T-helper 1 cell treated with Interleukin-12 subunit alpha and Interleukin-12 subunit beta and Interleukin-4 antibody, amounts not matched to agents 30 ng/mL and 1 ng/mL, for 36 hours (primary cell): ENCODE measurements around the gene C2CD2L. TPM values are rescaled to one million over a fixed set of nuclear protein-coding genes. Genes with fewer than 3 reads are reported as not detected.

Source experiments
- intact Hi-C: fragments of 100-400 bp; cut with micrococcal nuclease; formaldehyde crosslinking; loops from one replicate; pipeline ENCODE4 v1.15.1; 2024
- total RNA-seq: library from RNA; stranded (reverse); gene quantifications from 2 replicates; pipeline ENCODE4 v1.2.3, GENCODE V29; 2022

The C2CD2L gene
- total RNA-seq, 1 donor from 2014 or later: 36.6 TPM

GRCh38 chr11:119092880-119093842 is 14.0 kb upstream of the C2CD2L start:
- intact Hi-C loops: no loop called here

GRCh38 chr11:119093942-119094815 is 13.0 kb upstream of the C2CD2L start:
- intact Hi-C loops: loop anchor here (1.0 to 2.0 kb wide), 2 partner anchors 8 to 223 kb away; partner anchors contain the start of gene MCAM

- intact Hi-C loops: loop anchor here (1.0 to 2.0 kb wide), 11 partner anchors 8 to 222 kb away; partner anchors contain the start of genes C2CD2L, HINFP, HYOU1 and MCAM
These were observed 12.4 kb upstream of the C2CD2L start for GRCh38 chr11:119094816-119095065.

- intact Hi-C loops: loop anchor here (1.0 to 2.0 kb wide), 10 partner anchors 10 to 222 kb away; partner anchors contain the start of genes C2CD2L, HINFP, HYOU1 and MCAM
These were observed 11.9 kb upstream of the C2CD2L start for GRCh38 chr11:119095066-119095880.

GRCh38 chr11:119099711-119100110 is 7.4 kb upstream of the C2CD2L start:
- intact Hi-C loops: loop anchor here (2.0 to 5.0 kb wide), 3 partner anchors 69 to 662 kb away; partner anchors contain the start of genes BCL9L, KMT2A and NLRX1

GRCh38 chr11:119100246-119100970 is 6.7 kb upstream of the C2CD2L start:
- intact Hi-C loops: loop anchor here (2.0 to 5.0 kb wide), 3 partner anchors 68 to 663 kb away; partner anchors contain the start of genes BCL9L, KMT2A and NLRX1

GRCh38 chr11:119100994-119101758 is 6.0 kb upstream of the C2CD2L start:
- intact Hi-C loops: loop anchor here (1.0 to 5.0 kb wide), 7 partner anchors 44 to 664 kb away; partner anchors contain the start of genes BCL9L, CENATAC, HYOU1 and KMT2A

GRCh38 chr11:119101759-119102423 is 5.3 kb upstream of the C2CD2L start, which contains the start of gene DPAGT1:
Gene DPAGT1, minus strand, starts transcription at chr11:119101853. Its CDS starts 198 bp downstream, at chr11:119101655.
- intact Hi-C loops: loop anchor here (1.0 to 5.0 kb wide), 12 partner anchors 8 to 665 kb away; partner anchors contain the start of genes BCL9L, CENATAC, HINFP and HYOU1

GRCh38 chr11:119103161-119103664 is 3.9 kb upstream of the C2CD2L start:
- intact Hi-C loops: loop anchor here (5.0 kb wide), 2 partner anchors 176 to 666 kb away; partner anchors contain the start of genes BCL9L and KMT2A

GRCh38 chr11:119103793-119104192 is 3.4 kb upstream of the C2CD2L start:
- intact Hi-C loops: loop anchor here (5.0 kb wide), 2 partner anchors 176 to 666 kb away; partner anchors contain the start of genes BCL9L and KMT2A

- intact Hi-C loops: loop anchor here (1.0 to 5.0 kb wide), 8 partner anchors 8 to 315 kb away; partner anchors contain the start of genes DDX6, HINFP, RNF26 and RPS25
These were observed 498 bp downstream of the C2CD2L start for GRCh38 chr11:119107538-119108145.

GRCh38 chr11:119108146-119108856 is 1.2 kb downstream of the C2CD2L start:
- intact Hi-C loops: loop anchor here (5.0 kb wide), 2 partner anchors 154 to 316 kb away; partner anchors contain the start of gene DDX6

GRCh38 chr11:119108857-119109221 is 1.7 kb downstream of the C2CD2L start:
- intact Hi-C loops: loop anchor here (5.0 kb wide), 2 partner anchors 153 to 317 kb away; partner anchors contain the start of gene DDX6

- intact Hi-C loops: loop anchor here (5.0 kb wide), 2 partner anchors 152 to 318 kb away; partner anchors contain the start of gene DDX6
These were observed 2.7 kb downstream of the C2CD2L start for GRCh38 chr11:119109843-119110242.

GRCh38 chr11:119110439-119110838 is 3.3 kb downstream of the C2CD2L start:
- intact Hi-C loops: no loop called here

GRCh38 chr11:119111361-119111925 is 4.3 kb downstream of the C2CD2L start:
- intact Hi-C loops: no loop called here
